ENCODE data around the gene CD300H.

Gene CD300H

DNA sequence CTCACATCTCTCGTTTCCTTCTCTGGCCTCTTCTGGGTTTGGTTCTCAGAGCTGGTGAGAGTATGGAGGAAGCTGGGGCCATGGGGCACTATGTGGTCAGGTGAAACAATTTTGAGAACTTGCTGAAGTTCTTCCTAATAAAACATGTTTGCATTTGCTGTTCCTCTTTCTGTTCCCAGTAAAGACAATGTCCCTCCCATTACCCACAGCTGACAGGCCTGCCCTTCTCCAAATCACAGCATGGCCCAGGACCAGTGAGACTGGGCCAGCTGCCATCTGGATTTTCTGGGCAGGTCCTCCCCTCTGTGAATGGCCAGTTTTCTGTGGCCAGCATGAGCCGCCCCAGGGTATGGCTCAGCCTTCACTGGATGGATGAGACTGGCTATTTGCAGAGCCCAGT, at the start of gene CD300H:
Gene CD300H (minus strand): TSS at position 113 of the 400 bp plus-strand sequence.
- no peak for DNase-seq

DNA sequence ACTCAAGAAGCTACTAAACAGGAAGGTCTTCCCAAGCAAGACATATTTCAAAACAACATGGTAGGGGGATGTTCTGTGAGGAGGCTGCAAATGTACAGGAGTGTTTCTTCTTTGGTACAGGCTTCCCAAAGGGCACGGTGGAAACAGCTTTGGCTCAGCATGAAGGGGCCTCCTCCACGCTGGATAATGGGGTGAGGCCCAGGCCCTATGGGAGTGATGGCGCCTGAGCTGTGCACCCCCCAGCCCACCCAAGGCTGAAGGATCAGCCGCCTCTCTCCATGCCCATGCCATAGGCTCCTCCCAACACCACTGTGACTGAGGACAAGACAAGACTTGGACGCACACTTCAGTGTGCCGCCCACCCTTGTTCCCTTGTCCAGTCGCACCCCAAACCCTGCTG, 49.4 kb upstream of the CD300H start:
- DNase-seq: no peak

DNA sequence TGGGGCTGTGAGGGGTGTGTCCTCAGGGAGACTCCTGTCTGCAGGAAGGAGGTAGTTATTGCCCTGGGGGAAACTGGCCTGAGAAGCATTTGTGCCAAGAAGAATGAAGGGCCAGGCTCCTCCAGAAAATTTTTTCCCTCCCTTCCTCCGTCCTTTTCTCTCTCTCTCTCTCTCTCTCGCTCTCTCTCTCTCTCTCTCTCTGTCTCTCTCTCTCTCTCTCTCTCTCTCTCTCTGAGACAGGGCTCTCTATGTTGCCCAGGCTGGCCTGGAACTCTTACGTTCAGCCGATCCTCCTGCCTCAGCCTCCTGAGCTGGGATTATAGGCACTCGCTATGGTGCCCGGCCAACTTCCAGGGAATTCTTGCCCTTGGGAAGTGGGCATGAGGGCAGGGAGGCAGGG, 44.7 kb upstream of the CD300H start:
- DNase-seq: no peak

DNA sequence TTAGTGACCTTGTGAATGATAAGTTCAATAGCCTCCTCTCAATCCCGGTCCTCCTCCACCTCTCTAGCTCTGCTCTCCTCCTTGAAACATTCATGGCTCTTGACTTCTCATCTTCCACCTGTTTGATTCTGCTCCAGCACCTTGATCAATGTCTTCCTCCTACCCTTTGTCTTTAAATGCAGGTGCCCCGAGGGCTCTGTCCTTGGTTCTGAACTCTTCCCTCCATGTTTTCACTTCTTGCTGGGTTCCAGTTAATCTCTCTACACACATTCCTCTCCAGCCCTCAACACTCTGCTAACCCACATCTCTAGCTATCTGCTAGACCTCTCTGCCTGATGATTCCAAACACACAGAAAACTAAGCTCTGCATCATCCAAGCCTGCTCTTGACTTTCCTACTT, 42.8 kb upstream of the CD300H start:
- no peak for DNase-seq

DNA sequence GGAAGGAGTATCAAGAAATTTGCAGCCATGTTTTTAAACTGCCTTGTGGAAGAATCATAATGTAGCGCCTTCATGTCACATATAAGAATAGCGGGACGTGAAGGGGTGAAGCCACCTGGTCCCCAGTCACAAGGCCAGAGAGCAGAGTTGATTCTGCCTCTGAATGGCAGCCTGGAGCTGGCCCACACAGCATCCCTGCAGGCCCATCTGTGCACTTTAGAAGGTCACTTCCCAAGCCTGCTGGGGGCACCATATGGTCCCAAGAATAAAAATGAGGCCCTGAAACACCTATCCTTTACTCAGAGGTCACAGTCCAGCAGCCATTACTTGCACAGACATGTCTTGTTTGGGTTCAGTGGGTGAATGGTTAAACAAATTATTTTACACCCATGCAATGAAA, 41.2 kb upstream of the CD300H start:
- DNase-seq: no peak

DNA sequence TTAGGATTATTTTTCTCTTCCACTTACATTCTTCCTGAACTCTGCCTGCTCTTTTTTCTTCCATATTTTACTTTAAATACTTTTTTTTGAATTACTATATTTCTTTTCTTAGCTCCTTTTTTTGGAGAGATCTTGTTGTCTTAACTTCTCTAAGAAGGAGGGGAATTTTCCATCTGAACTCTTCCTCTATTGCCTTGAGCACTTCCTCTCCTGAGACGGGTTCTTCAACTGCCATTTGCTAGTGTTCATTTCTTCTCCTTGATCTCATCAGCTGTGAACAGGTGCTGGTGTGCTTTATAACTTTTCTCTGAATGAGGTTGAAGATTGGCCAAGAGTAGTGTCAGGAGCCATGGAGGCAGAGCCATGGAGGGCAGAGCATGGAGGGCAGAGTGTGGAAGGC, 39.9 kb upstream of the CD300H start:
- DNase-seq: no peak

DNA sequence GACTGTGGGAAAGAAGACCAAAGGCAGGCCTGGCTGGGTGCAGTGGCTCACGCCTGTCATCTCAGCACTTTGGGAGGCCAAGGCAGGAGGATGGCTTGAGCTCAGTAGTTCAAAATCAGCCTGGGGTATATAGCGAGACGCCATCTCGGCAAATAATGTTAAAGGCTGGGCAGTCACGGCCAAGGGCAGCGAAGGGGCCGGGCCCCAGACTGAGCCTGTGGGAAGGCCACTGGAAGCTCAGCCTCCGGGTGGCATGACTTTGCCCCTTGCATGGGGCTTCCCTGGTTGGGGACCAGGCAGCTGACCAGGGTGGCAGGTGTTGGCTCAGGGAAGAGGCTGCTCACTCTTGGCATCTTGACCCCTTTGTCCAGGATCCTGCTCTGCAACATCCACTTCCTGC, 38.7 kb upstream of the CD300H start:
- no peak for DNase-seq

DNA sequence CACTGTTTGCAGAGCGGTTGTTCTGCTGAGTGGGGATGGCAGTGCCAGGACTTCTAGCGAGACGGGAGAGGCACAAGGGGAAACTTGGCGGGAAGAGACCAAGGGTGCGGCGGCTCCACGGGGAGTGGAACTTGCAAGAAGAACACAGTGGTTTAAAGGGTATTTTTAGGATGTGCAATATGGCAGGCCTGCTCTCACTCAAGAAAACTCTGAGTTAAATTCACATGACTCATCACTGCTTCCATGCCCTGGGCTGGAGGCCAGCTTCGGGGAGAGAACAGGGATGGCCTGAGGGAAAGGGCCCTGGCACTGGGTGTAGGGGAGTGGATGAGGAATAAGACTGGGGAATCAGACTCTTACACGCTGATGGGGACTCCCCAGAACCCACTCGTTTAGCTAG, 38.1 kb upstream of the CD300H start:
- peak; percentile 14 for DNase-seq

DNA sequence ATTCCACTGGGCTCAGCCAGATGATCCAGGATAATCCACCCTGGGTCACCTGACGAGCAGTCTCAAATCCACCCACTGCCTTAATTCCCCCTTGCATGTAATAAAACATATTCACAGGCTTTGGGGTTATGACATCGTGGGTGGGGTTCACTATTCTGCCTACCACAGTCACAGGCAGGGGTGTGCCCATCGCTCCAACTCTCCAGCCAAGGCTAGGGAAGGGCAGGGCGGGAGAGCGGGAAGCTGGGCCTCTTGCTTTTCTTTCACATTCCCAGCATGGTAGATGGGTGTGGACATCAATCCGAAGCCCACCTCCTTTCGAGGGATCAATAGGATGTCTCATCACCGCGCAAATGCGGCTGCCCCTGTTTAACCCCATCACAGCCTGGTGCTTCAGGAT, 37.5 kb upstream of the CD300H start:
- DNase-seq: no peak

DNA sequence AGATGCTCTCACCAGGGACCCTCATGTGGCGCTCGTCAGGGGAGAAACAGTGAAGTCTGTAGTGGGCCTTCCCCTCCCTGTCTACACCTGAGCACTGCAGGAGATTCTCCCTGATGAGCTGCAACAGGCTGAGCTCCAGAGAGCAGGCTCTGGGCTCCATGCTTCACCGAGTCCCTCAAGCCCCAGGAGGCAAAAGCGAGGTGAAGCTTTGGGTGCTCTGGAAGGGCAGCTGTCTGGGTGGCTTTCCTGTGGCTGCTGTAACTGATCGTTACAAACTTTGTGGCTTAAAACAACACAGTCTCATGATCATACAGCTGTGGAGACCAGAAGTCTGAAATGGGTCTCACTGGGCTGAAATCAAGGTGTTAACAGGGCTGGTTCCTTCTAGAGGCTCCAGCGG, 36.9 kb upstream of the CD300H start:
- no peak for DNase-seq

DNA sequence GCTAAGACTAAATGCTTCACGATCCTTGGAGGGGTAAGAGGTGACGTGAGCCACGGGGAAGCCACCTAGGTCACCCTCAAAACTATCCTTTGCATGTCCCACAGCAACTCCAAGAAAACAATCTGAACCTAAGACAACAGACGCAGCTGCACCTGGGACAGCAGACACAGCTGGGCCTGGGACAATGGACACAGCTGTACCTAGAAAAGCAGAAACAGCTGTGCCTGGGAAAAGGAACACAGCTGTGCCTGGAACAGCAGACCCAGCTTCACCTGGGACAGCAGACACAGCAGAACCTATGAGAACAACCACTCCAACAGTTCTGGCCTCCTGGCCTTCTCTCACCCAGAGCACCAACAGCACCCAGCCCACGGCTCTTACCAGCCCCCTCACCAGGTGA, 36.4 kb upstream of the CD300H start:
- no peak for DNase-seq

DNA sequence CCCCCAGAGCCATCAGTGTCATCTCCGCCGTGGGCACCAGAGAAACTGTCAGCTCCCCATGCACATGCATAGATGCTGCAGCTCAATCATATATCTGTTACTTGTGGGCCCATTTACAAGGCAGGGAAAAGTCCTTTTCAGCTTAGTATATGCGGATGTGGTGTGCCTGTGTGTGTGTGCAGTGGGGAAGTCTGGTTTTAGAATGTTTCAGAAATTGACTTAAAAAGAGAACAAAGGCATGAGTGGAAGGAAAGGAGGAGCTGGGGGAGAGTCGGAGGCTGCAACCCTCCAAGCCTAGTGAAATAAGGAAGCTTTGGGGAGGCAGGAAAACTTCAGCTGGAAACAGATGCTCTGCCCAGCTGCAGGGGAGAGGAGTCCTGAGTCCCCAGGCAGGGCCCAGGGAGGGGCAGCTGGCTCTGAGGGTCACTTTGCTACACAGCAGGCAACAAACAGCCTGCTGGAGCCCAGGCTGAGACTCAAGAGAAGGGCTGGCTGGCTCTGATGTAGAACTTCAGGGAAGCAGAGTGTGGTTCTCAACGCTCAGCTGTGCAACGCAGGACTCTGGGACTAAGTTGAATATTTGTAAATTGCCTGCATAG, 35.8 kb upstream of the CD300H start:
- DNase-seq: no peak

DNA sequence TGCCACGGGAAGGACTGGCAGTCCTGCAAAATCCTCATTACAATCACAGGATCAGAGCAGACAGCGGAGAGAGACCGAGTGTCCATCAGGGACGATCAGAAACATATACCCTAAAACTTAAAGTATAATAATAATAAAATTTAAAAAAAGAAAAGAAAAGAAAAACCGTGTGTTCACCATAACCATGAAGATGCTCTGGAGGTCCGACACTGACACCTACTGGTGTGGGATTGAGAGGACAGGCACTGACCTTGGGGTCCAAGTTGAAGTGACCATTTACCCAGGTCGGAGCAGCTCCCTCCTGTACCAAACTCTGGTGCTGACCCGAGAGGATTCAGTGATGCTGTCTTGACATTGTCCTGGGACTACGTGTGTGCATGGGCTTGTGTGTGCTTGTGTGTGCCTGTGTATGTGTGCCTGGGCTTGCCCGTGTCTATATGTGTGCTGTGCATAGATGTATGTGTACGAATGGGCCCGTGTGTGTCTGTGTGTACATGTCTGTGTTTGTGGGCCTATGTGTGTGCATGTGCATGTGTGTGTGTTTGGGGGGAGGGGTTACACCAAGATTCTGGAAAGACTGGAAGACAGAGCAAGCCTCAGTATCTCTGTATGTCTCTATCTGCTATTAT, 34.7 kb upstream of the CD300H start:
- DNase-seq: no peak

DNA sequence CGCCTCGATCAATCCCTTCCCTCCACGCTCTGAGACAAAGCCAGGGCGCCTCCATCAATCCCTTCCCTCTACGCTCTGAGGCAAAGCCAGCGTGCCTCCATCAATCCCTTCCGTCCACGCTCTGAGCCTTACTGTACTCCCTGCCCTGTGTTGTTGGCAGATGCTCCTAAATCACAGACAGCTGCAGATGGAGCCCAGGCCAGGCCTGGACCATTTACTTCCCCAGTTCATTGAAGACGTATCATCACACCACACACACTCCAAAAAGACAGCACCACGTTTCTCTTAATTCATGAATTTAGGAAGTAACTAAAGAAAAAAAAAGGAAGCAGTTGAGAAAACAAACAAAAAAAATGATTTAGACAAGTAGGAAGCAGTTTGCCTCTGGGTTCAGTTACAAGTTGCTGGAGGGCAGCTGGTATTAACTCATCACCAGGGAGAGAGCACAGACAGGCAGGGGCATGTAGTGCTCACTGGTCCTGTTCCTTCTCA, 32.2 kb upstream of the CD300H start:
- no peak for DNase-seq

DNA sequence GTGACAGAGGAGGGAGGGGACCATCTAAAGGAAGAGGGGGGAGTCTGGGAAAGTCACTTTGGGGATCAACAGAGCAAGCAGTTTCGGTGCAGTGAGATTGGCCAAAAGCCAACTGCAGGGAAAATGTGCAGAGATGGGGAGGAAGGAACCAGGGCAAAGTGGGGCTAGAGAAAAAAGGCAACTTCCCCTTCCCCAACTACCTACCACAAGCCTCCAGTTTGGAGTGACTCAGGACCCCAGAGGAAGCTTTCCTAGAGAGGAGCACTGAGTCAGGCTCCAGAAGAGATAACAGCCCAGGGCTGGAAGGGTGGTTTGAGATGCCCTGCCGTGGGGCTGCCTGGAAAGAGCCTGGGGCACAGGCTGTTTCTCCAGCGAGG, 31.7 kb upstream of the CD300H start:
- DNase-seq: no peak

DNA sequence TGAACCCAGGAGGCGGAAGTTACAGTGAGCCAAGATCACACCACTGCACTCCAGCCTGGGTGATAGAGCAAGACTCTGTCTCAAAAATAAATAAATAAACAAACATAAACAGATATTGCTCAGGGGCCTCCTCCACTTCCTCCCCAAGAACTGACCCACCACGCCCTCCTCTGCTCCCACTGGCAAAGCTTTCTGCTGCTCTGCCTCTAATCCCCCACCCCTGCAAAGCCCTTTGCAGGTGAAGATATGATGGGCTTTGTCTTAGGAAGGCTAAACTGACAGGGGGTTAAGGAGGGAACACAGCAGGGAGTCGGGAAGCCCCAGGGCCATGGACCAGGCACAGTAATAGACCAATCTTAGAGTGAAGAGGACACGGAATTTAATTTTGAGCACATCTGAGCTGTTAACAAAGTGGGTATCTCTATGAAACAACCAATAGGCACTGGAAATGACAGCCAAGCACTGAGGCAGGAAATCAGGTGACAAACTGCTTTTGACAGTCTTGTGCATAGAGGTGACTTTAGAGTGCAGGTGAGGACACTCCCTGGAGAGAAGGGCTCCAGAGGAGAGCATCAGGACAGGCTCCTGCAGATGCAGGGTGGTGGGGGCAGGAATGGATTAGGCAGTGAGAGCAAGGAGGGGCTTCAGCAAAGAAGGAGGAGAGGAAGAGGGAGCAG, 31.2 kb upstream of the CD300H start:
- DNase-seq: no peak

DNA sequence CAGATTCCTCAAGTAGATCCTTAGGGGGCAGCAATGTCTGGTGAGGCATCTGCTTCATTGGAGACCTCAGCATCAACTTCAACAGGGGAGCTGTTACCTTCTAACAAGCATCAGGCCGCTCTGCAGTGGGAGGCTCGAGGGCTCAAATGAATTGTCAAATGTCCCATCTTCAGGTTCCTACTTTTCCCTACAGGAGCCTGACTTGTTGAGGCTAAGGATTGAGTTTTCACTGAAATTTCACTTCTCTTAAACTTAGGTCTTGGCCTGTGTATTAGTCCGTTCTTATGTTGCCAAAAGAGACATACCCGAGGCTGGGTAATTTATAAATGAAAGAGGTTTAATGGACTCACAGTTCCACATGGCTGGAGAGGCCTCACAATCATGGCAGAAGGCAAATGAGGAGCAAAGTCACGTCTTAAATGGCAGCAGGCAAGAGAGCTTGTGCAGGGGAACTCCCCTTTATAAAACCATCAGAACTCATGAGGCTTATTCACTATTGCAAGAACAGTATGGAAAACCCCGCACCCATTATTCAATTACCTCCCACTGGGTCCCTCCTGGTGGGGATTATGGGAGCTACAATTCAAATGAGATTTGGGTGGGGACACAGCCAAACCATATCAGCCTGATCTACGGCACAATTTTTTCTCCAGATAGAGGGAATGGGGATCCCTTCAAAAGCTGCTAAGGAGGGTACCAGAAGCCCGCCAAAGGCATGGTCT, 29.9 kb upstream of the CD300H start:
- DNase-seq: no peak

DNA sequence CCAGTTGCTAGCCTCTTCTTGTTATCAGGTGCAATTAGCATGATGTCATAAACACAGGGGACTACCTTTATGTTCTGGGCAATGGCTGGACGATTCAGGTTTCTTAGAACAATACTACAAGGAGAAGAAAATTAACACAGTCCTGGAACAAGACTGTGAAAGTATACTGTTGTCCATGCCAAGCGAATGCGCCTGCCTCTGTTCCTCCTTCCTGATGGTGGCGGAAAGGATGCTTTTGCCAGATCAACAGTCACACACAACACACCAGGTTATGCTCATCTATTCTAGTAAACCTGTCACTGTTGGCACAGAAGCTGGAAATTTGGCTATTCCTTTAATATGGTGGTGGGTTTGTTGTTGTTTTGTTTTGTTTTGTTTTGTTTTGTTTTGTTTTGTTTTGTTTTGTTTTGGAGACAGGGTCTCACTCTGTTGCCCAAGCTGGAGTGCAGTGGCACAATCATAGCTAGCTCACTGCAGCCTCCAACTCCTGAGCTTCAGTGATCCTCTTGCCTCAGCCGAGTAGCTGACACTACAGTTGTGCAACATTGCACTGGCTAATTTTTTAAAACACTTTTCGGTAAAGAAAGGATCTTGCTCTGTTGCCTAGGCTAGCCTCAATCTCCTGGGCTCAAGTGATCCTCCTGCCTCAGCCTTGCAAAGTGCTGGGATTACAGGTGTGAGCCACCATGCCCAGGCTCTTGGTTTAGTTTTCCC, 27.9 kb upstream of the CD300H start:
- no peak for DNase-seq

DNA sequence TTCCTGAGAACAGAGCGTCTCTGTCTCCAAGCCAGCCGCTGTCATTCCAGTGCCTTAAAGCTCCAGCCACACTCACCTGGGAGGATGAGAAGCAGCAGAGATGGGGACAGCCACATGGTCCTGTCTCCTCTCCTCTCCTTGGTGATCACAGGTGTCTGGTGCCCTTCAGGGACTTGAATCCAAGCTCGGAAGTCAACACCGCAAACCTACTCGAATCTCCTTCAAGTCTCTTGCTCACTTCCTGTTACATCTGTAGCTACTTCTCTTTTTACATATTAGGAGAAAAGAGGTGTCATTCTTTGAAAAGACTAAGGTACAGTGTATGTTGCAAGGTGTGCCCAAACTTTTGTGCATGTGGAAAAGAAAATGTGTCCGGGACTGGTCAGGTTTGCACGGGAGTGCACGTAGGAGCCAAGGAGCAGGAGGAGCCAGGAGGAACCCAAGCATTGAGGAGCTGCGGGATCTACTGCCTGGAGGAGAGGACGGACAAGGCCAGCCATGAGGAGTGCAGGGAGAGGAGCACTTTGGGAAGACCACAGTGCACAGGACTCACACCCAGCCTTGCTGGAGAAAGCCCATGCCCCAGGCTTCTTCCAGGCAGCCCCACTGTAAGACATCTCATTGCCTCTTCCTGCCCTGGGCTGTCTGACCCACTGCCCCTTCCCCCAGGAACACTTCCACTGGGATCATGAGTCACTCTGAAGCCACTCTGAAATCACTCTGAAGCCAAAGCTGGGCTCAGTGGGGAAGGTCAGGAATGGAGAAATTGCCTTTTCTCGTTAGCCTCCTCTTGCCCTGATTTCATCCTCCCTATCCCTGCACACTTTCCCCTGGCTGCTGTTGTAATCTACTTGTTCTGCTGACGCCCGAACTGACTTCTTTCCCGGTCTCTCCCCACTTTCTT, 25.0 kb upstream of the CD300H start, which contains the start of gene CD300LD:
Gene CD300LD (minus strand): TSS at position 197 of the 904 bp plus-strand sequence. CDS start 81 bp downstream, at position 116.
- DNase-seq: no peak

DNA sequence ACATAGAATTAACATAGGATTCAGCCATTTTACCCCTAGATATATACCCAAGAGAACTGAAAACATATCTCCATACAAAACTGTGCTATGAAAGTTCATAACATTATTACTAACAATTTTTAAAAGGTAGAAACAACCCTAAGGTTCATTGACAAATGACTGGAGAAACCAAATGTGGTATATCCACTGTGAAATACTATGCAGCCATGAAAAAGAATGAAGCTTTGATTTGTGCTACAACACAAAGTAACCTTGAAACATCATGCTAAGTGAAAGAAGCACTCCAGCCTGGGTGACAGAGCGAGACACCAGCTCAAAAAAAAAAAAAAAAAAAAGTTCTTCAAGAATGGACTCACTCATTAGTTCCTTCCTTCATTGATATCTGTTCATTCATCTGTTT, 24.2 kb upstream of the CD300H start:
- no peak for DNase-seq

DNA sequence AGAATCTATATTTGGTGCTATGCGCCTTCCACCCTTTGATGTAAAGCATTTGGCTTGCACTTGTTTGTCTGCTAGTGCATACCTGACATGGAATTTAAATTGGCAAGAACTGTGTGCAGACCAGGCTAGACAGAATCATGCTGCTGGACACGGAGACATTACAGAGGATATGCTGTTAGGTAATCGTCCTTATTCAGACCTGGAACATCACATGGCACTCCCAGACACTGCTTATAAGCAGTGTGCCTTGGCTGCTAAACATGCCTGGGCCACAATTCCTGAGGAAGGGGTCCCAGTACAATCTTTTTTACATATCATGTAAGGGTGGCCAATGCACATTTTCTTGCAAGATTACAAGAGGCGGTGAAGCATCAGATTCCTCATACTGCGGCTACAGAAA, 18.4 kb upstream of the CD300H start:
- DNase-seq: no peak

Measured in amniotic stem cell (primary cell).